ENCODE measurements around the gene IRS1. TPM values are rescaled to one million over a fixed set of nuclear protein-coding genes. Genes with fewer than 3 reads are reported as not detected.
A peak's percentile ranks its signal among the peaks of the same experiment; 100 is the strongest.

IRS1 gene
- total RNA-seq, 4 donors from 2014 or later = 14.3 to 16.2 (median 15.5) TPM

DNA sequence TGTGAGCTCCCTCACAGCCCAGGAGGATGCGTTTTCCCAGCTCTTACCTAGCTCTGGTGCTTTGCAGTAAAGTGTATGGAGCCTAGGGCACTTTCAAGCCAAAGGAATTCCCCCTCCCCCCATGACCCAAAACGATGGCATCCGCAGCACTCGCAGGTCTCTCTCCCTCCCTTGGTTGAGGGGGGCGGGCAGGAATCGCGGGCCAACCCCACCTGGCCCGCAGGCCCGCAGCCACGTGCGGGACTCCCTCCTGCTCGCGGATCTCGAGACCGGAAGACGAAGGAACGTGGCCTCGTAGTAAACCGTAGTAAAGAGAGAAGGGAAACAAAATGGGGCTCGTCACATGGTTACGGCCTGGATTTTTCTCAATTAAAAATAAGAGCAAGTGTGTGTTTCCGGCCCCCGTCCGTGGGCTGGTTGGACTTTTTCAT, 8.5 kb downstream of the IRS1 start:
- ATAC-seq (ENCODE audit: low FRiP score) = peak; percentile 43
- TF ChIP-seq, protein P1, sequence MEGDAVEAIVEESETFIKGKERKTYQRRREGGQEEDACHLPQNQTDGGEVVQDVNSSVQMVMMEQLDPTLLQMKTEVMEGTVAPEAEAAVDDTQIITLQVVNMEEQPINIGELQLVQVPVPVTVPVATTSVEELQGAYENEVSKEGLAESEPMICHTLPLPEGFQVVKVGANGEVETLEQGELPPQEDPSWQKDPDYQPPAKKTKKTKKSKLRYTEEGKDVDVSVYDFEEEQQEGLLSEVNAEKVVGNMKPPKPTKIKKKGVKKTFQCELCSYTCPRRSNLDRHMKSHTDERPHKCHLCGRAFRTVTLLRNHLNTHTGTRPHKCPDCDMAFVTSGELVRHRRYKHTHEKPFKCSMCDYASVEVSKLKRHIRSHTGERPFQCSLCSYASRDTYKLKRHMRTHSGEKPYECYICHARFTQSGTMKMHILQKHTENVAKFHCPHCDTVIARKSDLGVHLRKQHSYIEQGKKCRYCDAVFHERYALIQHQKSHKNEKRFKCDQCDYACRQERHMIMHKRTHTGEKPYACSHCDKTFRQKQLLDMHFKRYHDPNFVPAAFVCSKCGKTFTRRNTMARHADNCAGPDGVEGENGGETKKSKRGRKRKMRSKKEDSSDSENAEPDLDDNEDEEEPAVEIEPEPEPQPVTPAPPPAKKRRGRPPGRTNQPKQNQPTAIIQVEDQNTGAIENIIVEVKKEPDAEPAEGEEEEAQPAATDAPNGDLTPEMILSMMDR (IDR thresholded peaks at IDR 0.05) = no peak
- peak; percentile 23 for DNase-seq (ENCODE audit: low spot score)

DNA sequence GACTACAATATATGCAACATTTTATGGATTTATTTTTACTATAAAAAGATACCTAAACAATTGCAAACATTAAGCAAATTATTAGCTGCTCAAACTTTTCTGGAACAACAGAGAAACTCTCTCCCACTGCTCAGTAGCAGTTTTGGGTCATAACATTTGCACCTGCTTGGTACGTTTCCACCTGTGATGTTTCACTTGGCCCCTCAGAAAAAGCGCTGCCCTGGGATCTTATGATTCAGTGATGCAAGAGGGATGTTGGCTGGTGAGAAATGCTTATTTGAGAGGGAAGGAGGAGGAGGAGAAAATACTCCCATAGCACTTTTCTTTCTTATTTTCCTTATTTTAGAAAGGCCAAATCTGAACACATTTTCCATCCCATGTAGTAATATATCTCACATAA, 9.2 kb downstream of the IRS1 start:
- DNase-seq (ENCODE audit: low spot score) (no peak), ATAC-seq (ENCODE audit: low FRiP score) (no peak)
- TF ChIP-seq, protein P1 (IDR thresholded peaks at IDR 0.05) = no peak

DNA sequence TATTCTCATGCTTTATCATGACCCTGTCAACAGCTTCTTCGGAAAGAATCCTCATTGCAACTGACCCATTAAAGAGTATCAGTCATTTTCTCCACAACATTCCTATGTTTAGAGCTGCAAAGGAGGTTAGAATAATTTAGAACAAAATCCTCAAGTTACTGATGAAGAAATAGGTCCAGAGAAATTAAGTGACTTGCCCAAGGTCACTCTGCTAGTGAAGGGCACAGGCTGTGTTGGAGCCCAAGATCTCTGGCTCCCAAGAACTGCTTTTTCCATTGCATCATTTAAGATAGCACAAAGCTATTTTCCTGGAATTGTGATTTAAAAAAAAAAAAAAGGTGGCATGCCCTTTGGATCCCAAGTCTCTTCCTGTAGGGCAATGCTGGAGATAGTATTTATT, 9.6 kb downstream of the IRS1 start:
- TF ChIP-seq, protein P1 (IDR thresholded peaks at IDR 0.05) = no peak
- no peak for ATAC-seq (ENCODE audit: low FRiP score)
- DNase-seq (ENCODE audit: low spot score) = no peak

DNA sequence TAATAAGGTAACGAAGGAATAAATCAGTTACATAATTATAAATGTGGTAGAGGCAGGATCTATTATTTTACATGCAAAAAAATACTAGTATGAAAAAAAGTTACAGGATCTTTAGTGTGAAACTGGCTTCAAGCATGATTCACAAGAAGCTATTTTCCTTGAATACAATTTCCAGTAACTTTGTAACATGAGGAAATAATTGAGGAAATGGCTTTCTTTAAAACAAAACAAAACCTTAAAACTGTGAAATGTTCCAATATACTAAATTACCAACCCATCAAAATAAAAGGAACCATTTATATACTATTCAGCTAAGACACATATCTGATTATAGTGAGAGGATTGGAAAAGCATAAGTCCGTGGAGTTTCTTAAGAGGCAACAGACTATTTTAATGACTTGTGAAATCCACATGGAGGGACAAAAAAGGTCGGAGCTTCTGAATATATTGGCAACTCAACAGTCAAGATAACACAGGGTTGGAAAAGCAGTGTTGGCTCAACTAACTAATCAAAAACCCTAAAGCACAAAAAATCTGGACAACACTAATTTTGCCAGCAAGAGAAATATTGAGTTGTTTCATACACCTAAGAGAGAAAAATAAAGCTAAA, 10.6 kb downstream of the IRS1 start:
- TF ChIP-seq, protein P1 (IDR thresholded peaks at IDR 0.05) = no peak
- ATAC-seq (ENCODE audit: low FRiP score) (no peak), DNase-seq (ENCODE audit: low spot score) (no peak)

DNA sequence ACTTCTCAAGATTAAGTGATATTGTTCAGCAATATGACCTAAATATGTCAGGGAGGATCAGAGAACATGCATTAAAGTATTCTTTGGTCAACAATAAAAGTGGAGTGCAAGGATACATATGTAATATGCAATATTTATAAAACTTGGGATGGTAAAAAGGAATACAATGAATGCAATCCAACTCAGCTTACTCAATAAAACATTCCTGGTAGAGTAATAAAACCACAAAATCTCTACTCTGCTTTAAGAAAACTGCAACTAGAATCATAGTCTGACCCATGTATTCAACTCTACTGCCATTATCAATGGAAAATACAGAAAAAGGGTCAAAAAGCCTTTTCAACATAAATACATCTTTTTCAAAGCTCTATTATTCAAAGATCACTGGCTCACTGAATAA, 11.6 kb downstream of the IRS1 start:
- no peak for DNase-seq (ENCODE audit: low spot score)
- no peak for ATAC-seq (ENCODE audit: low FRiP score)

DNA sequence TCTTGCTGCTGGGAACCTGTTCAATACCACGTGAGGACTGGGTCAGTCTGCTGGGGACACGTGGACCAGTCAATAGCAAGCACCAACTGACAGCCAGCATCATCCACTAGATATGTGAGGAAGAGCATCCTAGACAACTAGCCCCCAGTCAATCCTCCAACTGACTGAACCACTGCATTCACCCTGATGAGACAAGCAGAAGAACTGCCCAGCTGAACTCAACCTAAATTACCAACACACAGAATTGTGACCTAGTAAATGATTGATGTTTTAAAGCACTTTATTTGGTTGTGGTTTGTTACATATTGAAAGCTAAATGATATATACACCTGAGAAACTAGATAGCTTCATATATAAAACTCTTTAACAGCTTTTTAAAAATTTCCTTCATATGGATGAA, 15.7 kb downstream of the IRS1 start:
- DNase-seq (ENCODE audit: low spot score) = no peak
- TF ChIP-seq, protein P1 (IDR thresholded peaks at IDR 0.05) = no peak
- ATAC-seq (ENCODE audit: low FRiP score) = no peak

More for the DNA sequence above, 11.6 kb downstream of the IRS1 start:
- TF ChIP-seq, protein P1 (IDR thresholded peaks at IDR 0.05) = no peak

DNA sequence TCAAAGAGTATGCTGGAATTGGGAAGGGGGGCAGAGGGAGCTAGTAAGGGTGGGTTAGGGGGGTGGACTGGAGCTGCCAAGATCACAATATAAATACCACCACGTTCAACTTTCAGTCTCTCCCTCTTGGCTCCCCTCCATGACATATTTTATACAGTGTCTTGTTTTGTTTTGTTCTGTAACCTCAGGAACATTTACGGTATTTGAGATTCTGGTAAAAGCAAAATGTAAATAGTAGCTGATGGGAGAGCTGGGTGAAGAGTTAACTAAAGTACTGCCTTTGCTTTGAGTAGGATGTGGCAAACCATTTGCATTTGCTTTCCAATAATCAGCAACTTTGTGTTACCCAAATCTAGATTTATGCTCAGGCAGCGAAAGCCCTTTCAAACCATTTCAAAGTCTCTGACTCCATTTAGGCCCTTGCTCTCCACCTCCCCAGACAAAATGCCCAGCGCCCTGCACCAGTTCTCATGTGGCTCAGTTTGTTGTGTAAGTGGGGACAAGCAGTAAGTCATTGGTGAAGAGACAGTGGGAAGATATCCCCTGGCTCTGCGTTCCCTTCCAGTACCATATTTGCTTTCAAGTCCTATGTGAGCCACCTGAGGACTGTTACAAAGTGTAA, 17.4 kb downstream of the IRS1 start:
- no peak for ATAC-seq (ENCODE audit: low FRiP score)
- TF ChIP-seq, protein P1 (IDR thresholded peaks at IDR 0.05) = no peak

More for the DNA sequence above, 17.4 kb downstream of the IRS1 start:
- no peak for DNase-seq (ENCODE audit: low spot score)

Measured in omental fat pad (tissue), 4 donors.